Measurements from ENCODE around the gene CCDC9. TPM values are rescaled to one million over a fixed set of nuclear protein-coding genes. Genes with fewer than 3 reads are reported as not detected.

Gene CCDC9
- total and polyA plus RNA-seq, 2 of the 13 experiments (the other 11 are each of a cell fraction or from before 2014, with no cell fraction given): 2.9 to 6.3 TPM

DNA sequence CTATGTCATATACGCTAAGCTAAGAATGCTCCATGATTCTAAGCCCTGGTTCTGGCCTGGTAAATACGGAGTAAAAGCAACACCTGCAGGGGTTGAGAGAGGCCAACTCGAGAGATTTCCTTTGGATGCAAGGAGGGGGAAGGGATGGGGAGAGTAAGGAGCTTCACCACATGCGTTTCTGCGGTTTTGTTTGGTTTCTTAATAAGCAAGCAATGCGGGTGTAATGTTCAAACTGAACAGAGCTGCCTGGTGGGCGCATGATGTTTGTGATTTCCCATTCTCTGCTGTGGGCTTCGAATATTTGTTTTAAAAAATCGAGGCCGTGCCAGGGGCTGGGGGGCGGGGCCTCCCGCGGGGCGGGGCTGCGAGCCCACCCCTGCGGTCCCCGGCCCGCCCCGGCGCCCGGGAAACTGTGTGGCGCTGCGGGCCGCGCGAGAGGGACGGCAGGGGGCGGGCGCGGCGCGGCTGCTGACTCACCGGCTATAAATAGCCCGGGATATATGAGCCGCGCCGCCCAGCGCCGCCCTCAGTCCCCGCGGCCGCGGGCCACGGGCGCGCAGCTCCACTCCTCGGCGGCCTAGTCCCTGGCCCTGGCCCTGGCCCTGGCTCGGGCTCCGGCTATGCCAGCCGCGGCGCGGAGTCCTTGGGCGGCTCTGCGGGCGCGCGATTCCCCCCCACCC lies 30.4 kb upstream of the CCDC9 start (continued):
- TF ChIP-seq MAFG (CRISPR knock-in tag; IDR thresholded peaks at IDR 0.05): no peak
- TF ChIP-seq, protein P1, sequence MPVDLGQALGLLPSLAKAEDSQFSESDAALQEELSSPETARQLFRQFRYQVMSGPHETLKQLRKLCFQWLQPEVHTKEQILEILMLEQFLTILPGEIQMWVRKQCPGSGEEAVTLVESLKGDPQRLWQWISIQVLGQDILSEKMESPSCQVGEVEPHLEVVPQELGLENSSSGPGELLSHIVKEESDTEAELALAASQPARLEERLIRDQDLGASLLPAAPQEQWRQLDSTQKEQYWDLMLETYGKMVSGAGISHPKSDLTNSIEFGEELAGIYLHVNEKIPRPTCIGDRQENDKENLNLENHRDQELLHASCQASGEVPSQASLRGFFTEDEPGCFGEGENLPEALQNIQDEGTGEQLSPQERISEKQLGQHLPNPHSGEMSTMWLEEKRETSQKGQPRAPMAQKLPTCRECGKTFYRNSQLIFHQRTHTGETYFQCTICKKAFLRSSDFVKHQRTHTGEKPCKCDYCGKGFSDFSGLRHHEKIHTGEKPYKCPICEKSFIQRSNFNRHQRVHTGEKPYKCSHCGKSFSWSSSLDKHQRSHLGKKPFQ (CRISPR knock-in tag; IDR thresholded peaks at IDR 0.05; ENCODE audit: insufficient replicate concordance): peak; percentile 89
- peak; percentile 85 for TF ChIP-seq ZMYM4 (CRISPR knock-in tag; IDR thresholded peaks at IDR 0.05)
- TF ChIP-seq ZNF562 (CRISPR knock-in tag; IDR thresholded peaks at IDR 0.05; ENCODE audit: borderline replicate concordance): no peak
- TF ChIP-seq ZNF709 (CRISPR knock-in tag; IDR thresholded peaks at IDR 0.05): peak; percentile 77; the same call in 1 of the 2 replicates
- no peak; the same call in 1 of the 2 replicates for TF ChIP-seq ZNF224 (CRISPR knock-in tag; IDR thresholded peaks at IDR 0.05)
- no peak for TF ChIP-seq ZNF354B (CRISPR knock-in tag; IDR thresholded peaks at IDR 0.05)
- TF ChIP-seq, protein P2, sequence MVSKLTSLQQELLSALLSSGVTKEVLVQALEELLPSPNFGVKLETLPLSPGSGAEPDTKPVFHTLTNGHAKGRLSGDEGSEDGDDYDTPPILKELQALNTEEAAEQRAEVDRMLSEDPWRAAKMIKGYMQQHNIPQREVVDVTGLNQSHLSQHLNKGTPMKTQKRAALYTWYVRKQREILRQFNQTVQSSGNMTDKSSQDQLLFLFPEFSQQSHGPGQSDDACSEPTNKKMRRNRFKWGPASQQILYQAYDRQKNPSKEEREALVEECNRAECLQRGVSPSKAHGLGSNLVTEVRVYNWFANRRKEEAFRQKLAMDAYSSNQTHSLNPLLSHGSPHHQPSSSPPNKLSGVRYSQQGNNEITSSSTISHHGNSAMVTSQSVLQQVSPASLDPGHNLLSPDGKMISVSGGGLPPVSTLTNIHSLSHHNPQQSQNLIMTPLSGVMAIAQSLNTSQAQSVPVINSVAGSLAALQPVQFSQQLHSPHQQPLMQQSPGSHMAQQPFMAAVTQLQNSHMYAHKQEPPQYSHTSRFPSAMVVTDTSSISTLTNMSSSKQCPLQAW (CRISPR knock-in tag; IDR thresholded peaks at IDR 0.05): peak; percentile 6; the same call in 1 of the 2 replicates
- TF ChIP-seq, protein P3, sequence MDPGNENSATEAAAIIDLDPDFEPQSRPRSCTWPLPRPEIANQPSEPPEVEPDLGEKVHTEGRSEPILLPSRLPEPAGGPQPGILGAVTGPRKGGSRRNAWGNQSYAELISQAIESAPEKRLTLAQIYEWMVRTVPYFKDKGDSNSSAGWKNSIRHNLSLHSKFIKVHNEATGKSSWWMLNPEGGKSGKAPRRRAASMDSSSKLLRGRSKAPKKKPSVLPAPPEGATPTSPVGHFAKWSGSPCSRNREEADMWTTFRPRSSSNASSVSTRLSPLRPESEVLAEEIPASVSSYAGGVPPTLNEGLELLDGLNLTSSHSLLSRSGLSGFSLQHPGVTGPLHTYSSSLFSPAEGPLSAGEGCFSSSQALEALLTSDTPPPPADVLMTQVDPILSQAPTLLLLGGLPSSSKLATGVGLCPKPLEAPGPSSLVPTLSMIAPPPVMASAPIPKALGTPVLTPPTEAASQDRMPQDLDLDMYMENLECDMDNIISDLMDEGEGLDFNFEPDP (CRISPR knock-in tag; conservative IDR thresholded peaks at IDR 0.05): no peak
- peak; percentile 27; the same call in 1 of the 2 replicates for TF ChIP-seq POGZ (CRISPR knock-in tag; IDR thresholded peaks at IDR 0.05)
- peak; percentile 44 for TF ChIP-seq ZMAT3 (CRISPR knock-in tag; conservative IDR thresholded peaks at IDR 0.05)
- TF ChIP-seq ZNF20 (CRISPR knock-in tag; IDR thresholded peaks at IDR 0.05): no peak
- 0 out of 2 replicates have a peak, but pooled peaks have one; percentile 61 for TF ChIP-seq ZBTB7A (CRISPR knock-in tag; IDR thresholded peaks at IDR 0.05)
- no peak for TF ChIP-seq NCOR1 (IDR thresholded peaks at IDR 0.05; ENCODE audit: borderline replicate concordance, low read length)
- TF ChIP-seq ZNF333 (CRISPR knock-in tag; IDR thresholded peaks at IDR 0.05; ENCODE audit: borderline replicate concordance): no peak; the same call in 1 of the 2 replicates
- TF ChIP-seq CREB1 (IDR thresholded peaks at IDR 0.05): no peak
- no peak for TF ChIP-seq CREB1 (CRISPR knock-in tag; IDR thresholded peaks at IDR 0.05)
- no peak for TF ChIP-seq CHCHD3 (CRISPR knock-in tag; IDR thresholded peaks at IDR 0.05)
- TF ChIP-seq, protein P4, sequence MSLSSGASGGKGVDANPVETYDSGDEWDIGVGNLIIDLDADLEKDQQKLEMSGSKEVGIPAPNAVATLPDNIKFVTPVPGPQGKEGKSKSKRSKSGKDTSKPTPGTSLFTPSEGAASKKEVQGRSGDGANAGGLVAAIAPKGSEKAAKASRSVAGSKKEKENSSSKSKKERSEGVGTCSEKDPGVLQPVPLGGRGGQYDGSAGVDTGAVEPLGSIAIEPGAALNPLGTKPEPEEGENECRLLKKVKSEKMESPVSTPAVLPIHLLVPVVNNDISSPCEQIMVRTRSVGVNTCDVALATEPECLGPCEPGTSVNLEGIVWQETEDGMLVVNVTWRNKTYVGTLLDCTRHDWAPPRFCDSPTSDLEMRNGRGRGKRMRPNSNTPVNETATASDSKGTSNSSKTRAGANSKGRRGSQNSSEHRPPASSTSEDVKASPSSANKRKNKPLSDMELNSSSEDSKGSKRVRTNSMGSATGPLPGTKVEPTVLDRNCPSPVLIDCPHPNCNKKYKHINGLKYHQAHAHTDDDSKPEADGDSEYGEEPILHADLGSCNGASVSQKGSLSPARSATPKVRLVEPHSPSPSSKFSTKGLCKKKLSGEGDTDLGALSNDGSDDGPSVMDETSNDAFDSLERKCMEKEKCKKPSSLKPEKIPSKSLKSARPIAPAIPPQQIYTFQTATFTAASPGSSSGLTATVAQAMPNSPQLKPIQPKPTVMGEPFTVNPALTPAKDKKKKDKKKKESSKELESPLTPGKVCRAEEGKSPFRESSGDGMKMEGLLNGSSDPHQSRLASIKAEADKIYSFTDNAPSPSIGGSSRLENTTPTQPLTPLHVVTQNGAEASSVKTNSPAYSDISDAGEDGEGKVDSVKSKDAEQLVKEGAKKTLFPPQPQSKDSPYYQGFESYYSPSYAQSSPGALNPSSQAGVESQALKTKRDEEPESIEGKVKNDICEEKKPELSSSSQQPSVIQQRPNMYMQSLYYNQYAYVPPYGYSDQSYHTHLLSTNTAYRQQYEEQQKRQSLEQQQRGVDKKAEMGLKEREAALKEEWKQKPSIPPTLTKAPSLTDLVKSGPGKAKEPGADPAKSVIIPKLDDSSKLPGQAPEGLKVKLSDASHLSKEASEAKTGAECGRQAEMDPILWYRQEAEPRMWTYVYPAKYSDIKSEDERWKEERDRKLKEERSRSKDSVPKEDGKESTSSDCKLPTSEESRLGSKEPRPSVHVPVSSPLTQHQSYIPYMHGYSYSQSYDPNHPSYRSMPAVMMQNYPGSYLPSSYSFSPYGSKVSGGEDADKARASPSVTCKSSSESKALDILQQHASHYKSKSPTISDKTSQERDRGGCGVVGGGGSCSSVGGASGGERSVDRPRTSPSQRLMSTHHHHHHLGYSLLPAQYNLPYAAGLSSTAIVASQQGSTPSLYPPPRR (CRISPR knock-in tag; IDR thresholded peaks at IDR 0.05; ENCODE audit: borderline replicate concordance): no peak
- TF ChIP-seq ATM (IDR thresholded peaks at IDR 0.05; ENCODE audit: borderline replicate concordance): no peak
- TF ChIP-seq AKAP8 (CRISPR knock-in tag; IDR thresholded peaks at IDR 0.05): peak; percentile 86; the same call in 1 of the 2 replicates
